ENCODE data around the gene DAAM1. TPM values are rescaled to one million over a fixed set of nuclear protein-coding genes. Genes with fewer than 3 reads are reported as not detected.

Gene DAAM1
- total RNA-seq, 2 experiments from 2014 or later = 30.1 to 72.8 TPM

- POLR2A ChIA-PET = interaction anchor here (0.6 to 4.2 kb wide), 2 partner anchors 13 to 53 kb away, joined by 4 to 23 read pairs; no protein-coding TSS in a partner anchor
- intact Hi-C loops (cut with micrococcal nuclease; ENCODE audit: unreplicated experiment) = loop anchor here (5.0 kb wide), 5 partner anchors 83 to 888 kb away; partner anchors contain the start of genes JKAMP, L3HYPDH and PPM1A
- Histone ChIP-seq H3K9me3 (ENCODE audit: low read length) (no peaks in the 10 kb centered on the region), H3K36me3 (ENCODE audit: insufficient read depth, low read length) (peaks cover 59% of the 10 kb centered on the region), H3K27ac (ENCODE audit: low read depth, low read length, poor library complexity, severe bottlenecking) (peak overlapping the region; percentile 99), H3K79me2 (ENCODE audit: insufficient read depth, low read depth, low read length) (peaks cover 30% of the 10 kb centered on the region), H3K9me2 (ENCODE audit: insufficient read depth, low read length) (no peaks in the 10 kb centered on the region), H3K4me3 (ENCODE audit: low read depth, low read length, poor library complexity, severe bottlenecking) (peak overlapping the region; percentile 62), H3K4me2 (ENCODE audit: low read length) (peak overlapping the region; percentile 88), H4K20me1 (ENCODE audit: insufficient read depth, low read length) (no peaks in the 10 kb centered on the region), H3K4me1 (ENCODE audit: insufficient read depth, low read length, poor library complexity, severe bottlenecking) (peaks cover 100% of the 10 kb centered on the region), H2AFZ (ENCODE audit: low read length) (no peak overlapping the region; the same call in 1 of the 2 replicates)
- CTCF ChIA-PET (ENCODE audit: unreplicated experiment) = no interaction called here
- no peak for TF ChIP-seq EZH2phosphoT487 (IDR thresholded peaks at IDR 0.05; ENCODE audit: borderline replicate concordance, low read depth, low read length)
- no peak for TF ChIP-seq CTCF (conservative IDR thresholded peaks at IDR 0.05; ENCODE audit: low read length)
- no TSS peak for BruUV-seq (replicated peaks)
- DNase-seq (ENCODE audit: low spot score) = peak; percentile 43
Observed at GRCh38 chr14:59359431-59360124, 171.1 kb downstream of the DAAM1 start.

- Histone ChIP-seq H3K9me2 (ENCODE audit: insufficient read depth, low read length) (no peaks in the 10 kb centered on the region), H3K27ac (ENCODE audit: low read depth, low read length, poor library complexity, severe bottlenecking) (peak overlapping the region; percentile 99), H2AFZ (ENCODE audit: low read length) (peak overlapping the region; percentile 23; the same call in 1 of the 2 replicates), H4K20me1 (ENCODE audit: insufficient read depth, low read length) (no peaks in the 10 kb centered on the region), H3K4me1 (ENCODE audit: insufficient read depth, low read length, poor library complexity, severe bottlenecking) (peaks cover 94% of the 10 kb centered on the region), H3K9me3 (ENCODE audit: low read length) (no peaks in the 10 kb centered on the region), H3K4me2 (ENCODE audit: low read length) (peak overlapping the region; percentile 88), H3K79me2 (ENCODE audit: insufficient read depth, low read depth, low read length) (peaks cover 30% of the 10 kb centered on the region), H3K36me3 (ENCODE audit: insufficient read depth, low read length) (peaks cover 59% of the 10 kb centered on the region), H3K4me3 (ENCODE audit: low read depth, low read length, poor library complexity, severe bottlenecking) (peak overlapping the region; percentile 62)
- no peak for TF ChIP-seq EZH2phosphoT487 (IDR thresholded peaks at IDR 0.05; ENCODE audit: borderline replicate concordance, low read depth, low read length)
- TF ChIP-seq CTCF (conservative IDR thresholded peaks at IDR 0.05; ENCODE audit: low read length) = no peak
- TSS peak; percentile 54 for BruUV-seq (replicated peaks)
- DNase-seq (ENCODE audit: low spot score) = no peak
- ChIA-PET POLR2A (interaction anchor here (2.1 kb wide), 1 partner anchor 57 kb away, joined by 5 read pairs; no protein-coding TSS in a partner anchor), CTCF (ENCODE audit: unreplicated experiment) (no interaction called here)
- intact Hi-C loops (cut with micrococcal nuclease; ENCODE audit: unreplicated experiment) = loop anchor here (5.0 kb wide), 2 partner anchors 233 to 887 kb away; partner anchors contain the start of gene PPM1A
Observed at GRCh38 chr14:59360233-59360632, 171.8 kb downstream of the DAAM1 start.

Data from OCI-LY7 (cell line).